Measurements from ENCODE around the gene CTPS2. TPM values are rescaled to one million over a fixed set of nuclear protein-coding genes. Genes with fewer than 3 reads are reported as not detected.
"Not testable (repeated sequence)": the region's sequence is repeated elsewhere in the genome, so short reads cannot be mapped to it uniquely, and the experiment has no call there.

The CTPS2 gene
- total RNA-seq, 1 donor from 2014 or later: 15.5 TPM

GRCh38 chrX:16658284-16658683 is 54.2 kb downstream of the CTPS2 start:
- DNase-seq (ENCODE audit: extremely low read depth, low read depth, low spot score): peak; percentile 51

- no peak for DNase-seq (ENCODE audit: extremely low read depth, low read depth, low spot score)
Observed at GRCh38 chrX:16654093-16654492, 58.4 kb downstream of the CTPS2 start.

DNA sequence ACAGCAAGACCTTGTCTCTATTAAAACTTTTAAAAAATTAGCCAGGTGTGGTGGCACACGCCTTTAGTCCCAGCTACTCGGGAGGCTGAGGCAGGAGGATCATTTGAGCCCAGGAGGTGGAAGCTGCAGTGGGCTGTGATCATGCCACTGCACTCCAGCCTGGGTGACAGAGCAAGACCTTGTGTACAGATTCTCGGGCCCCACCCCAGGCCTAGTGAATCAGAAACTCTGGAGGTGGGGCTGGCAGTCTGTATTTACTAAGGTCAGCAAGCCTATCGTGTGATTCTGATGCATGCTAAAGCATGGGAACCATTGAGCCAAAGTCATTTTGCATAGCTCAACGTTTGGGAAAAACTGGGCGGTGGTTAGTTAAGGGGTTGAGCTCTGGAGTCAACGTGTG is 59.0 kb downstream of the CTPS2 start:
- no peak for DNase-seq (ENCODE audit: extremely low read depth, low read depth, low spot score)

DNA sequence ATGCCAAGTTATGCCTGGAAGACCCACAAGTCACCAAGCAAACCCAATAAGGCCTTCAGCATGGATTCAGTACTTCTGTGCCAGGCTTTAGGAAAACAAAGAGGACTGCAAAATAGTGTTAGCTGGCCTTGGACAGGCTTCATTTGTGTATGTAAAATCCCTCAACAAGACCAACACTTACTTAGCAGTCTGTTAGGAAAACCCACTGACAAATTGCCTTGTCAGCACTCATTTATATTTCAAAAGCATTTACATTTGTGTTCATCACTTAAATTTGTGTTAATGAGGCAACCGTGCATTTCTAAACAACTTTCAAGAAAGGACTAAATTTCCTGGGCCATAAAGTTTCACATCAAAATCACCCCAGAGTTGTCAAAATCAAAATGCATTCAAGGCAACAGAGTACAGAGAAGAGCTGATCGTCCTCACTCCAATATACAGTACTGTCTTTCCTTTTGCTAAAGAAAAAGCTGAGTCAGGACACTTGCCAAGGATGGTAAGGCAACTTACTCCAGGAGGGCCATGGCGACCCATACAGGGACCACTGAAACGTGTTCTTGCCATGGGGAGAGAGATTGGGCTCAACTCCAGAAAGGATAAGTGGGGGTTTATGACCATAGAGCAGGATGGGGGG is 61.0 kb downstream of the CTPS2 start:
- no peak for DNase-seq (ENCODE audit: extremely low read depth, low read depth, low spot score)

- no peak for DNase-seq (ENCODE audit: extremely low read depth, low read depth, low spot score)
Observed at GRCh38 chrX:16649858-16650257, 62.6 kb downstream of the CTPS2 start, which contains the start of gene S100G. Gene S100G, plus strand, starts transcription at chrX:16650158. Its CDS starts 849 bp downstream, at chrX:16651007.

GRCh38 chrX:16646366-16647138 is 65.9 kb downstream of the CTPS2 start:
- DNase-seq (ENCODE audit: extremely low read depth, low read depth, low spot score): no peak

DNA sequence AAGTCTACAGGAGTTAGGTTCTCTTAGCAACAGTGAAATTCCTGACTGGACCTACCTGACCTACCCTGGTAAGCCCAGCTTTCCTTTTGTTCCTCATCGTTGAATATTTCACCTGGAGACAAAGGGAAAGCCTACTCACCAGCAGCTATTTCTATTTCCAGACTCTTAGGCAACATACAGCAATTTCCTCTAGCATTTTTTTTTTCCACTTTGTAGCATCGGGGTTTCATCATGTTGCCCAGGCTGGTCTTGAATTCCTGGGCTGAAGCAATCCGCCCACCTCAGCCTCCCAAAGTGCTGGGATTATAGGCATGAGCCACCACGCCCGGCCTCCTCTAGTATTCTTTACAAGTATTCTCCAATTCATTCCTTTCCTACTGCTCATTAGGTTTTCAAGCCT is 69.3 kb downstream of the CTPS2 start:
- DNase-seq (ENCODE audit: extremely low read depth, low read depth, low spot score): no peak

- DNase-seq (ENCODE audit: extremely low read depth, low read depth, low spot score): no peak
Observed at GRCh38 chrX:16640823-16641222, 71.6 kb downstream of the CTPS2 start.

DNA sequence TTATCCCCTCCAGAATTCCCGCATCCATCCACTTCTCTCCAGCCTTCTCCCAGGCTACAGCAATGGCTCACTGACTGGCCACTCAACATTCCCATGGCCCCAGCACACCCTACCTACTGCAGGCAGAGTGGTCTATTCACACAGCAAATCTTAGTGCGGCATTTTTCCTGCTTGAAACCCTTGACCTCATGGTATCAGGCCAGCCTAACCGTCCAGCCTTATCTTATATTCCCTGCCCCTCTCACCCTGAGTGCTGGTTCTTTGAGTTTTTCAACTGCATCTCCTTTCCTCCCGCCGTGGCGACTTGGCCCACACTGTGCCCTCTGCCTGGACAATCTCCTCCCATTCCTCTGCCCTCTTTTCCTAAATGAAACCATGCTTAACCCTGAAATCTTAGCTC is 72.5 kb downstream of the CTPS2 start:
- no peak for DNase-seq (ENCODE audit: extremely low read depth, low read depth, low spot score)

DNA sequence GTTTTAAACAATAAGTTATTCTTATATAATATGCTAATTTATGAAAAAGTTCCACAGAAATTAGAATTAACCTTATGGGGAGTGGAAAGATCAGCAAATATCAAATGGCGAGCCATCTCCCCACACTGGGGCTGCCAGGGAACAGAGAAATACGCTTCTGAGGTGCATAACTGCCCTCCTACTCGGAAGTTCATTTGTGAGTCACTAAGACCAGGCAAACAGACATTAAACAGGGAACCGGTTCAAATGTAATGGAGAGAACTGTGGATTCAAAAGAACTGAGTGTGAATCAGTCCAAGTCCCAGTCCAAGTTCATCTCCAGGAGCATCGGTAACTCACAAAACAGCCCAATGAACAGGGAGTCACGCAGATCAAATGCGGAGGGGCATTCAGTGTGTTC is 73.9 kb downstream of the CTPS2 start:
- DNase-seq (ENCODE audit: extremely low read depth, low read depth, low spot score): no peak

DNA sequence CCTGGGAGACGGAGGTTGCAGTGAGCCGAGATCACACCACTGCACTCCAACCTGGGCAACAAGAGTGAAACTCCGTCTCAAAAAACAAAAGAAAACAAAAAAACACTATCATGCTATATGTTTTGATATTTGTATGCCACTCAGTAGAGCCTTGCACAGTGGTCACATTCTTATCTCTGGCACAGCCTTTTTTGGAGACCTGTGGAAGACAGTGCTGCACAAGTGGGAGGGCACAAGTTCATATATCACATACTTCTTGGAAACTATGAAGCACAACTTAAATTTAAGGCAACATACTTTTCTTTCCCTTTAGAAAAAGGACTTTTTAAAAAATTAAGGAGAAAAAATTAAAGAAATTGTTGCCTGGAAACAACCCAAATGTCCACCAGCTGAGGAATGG is 76.9 kb downstream of the CTPS2 start:
- no peak for DNase-seq (ENCODE audit: extremely low read depth, low read depth, low spot score)

GRCh38 chrX:16635040-16635439 is 77.4 kb downstream of the CTPS2 start:
- no peak for DNase-seq (ENCODE audit: extremely low read depth, low read depth, low spot score)

GRCh38 chrX:16633754-16634153 is 78.7 kb downstream of the CTPS2 start:
- no peak for DNase-seq (ENCODE audit: extremely low read depth, low read depth, low spot score)

- DNase-seq (ENCODE audit: extremely low read depth, low read depth, low spot score): no peak
Observed at GRCh38 chrX:16629909-16630308, 82.6 kb downstream of the CTPS2 start.

DNA sequence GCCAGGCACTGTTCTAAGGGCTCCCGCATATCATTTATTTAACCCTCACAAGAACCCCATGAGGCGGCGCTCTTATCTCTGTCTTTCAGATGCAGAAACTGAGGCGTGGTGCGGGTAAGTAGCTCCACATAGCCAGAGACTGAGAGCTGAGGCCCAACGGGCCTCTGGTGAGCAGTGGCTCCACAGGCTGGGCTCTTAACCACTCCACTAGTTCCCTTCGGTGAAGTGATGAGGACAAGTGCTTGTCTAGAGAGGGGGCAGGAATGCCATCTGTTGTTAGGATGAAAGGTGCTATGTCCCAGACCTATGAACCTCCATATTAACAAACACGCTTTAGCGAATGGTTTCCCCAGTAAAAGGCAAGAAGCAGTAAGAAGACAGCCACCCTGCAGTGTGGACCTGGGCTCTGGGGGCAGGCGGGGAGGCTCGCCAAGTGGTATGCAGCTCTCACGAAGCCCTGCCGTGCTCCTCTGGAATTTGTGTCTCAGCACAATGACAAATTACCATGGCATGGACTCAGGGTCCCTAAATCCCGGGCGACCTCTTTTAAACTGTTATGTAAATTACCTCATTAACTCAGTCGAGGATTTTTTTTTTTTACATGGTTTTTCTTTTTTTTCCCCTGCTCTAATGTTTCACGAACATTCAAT is 83.4 kb downstream of the CTPS2 start:
- no peak for DNase-seq (ENCODE audit: extremely low read depth, low read depth, low spot score)

GRCh38 chrX:16628511-16628910 is 84.0 kb downstream of the CTPS2 start:
- DNase-seq (ENCODE audit: extremely low read depth, low read depth, low spot score): not testable (repeated sequence)

- DNase-seq (ENCODE audit: extremely low read depth, low read depth, low spot score): no peak
Observed at GRCh38 chrX:16619024-16619423, 93.4 kb downstream of the CTPS2 start.

DNA sequence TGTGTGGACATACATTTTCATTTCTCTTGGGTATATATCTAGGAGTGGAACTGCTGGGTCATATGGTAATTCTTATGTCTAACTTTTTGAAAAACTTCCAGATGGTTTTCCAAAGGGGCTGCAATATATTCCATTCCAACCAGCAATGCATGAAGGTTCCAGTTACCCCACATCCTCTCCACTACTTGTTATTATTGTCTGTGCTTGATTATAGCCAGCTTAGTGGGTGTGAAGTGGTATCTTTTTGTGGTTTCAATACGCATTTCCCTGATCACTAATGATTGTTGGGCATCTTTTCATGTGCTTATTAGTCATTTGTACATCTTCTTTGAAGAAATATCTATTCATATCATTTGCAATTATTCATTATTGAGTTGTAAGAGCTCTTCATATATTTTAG is 94.0 kb downstream of the CTPS2 start:
- no peak for DNase-seq (ENCODE audit: extremely low read depth, low read depth, low spot score)

- no peak for DNase-seq (ENCODE audit: extremely low read depth, low read depth, low spot score)
Observed at GRCh38 chrX:16617382-16617781, 95.1 kb downstream of the CTPS2 start.

GRCh38 chrX:16612257-16612897 is 100.1 kb downstream of the CTPS2 start:
- DNase-seq (ENCODE audit: extremely low read depth, low read depth, low spot score): no peak

GRCh38 chrX:16610654-16611053 is 101.8 kb downstream of the CTPS2 start:
- DNase-seq (ENCODE audit: extremely low read depth, low read depth, low spot score): not testable (repeated sequence)

Measured in glomerular endothelial cell (primary cell).